ACHN (cell line): ENCODE results near the gene PER2.
A peak's percentile ranks its signal among the peaks of the same experiment; 100 is the strongest.
"Not testable (repeated sequence)": the region's sequence is repeated elsewhere in the genome, so short reads cannot be mapped to it uniquely, and the experiment has no call there.

Experiments used
- DNase-seq: peaks from one replicate; pipeline ENCODE4 v3.0.0-alpha.2; 2015
- in situ Hi-C: cut with HindIII; loops from 2 replicates; pipeline ENCODE4 v1.10.0; 2017; ENCODE audit warnings: low sequenced_read_pairs, low pct_ligation_motif_present, low pct_unique_long_range_greater_than_20kb

PER2 gene

GRCh38 chr2:238313289-238313990 is 25.0 kb upstream of the PER2 start:
- in situ Hi-C loops: no loop called here
- no peak for DNase-seq

DNA sequence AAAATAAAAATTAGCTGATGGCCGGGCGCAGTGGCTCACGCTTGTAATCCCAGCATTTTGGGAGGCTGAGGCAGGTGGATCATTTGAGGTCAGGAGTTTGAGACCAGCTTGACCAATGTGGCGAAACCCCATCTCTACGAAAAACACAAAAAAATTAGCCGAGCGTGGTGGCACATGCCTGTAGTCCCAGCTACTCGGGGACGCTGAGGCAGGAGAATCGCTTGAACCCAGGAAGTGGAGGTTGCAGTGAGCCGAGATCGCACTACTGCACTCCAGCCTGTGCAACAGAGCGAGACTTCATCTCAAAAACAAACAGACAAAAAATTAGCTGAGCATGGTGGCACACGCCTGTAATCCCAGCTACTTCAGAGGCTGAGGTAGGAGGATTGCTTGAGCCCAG is 22.3 kb upstream of the PER2 start:
- in situ Hi-C loops, DNase-seq: not testable (repeated sequence)

GRCh38 chr2:238308177-238308576 is 19.8 kb upstream of the PER2 start:
- in situ Hi-C loops: no loop called here
- peak; percentile 20 for DNase-seq

DNA sequence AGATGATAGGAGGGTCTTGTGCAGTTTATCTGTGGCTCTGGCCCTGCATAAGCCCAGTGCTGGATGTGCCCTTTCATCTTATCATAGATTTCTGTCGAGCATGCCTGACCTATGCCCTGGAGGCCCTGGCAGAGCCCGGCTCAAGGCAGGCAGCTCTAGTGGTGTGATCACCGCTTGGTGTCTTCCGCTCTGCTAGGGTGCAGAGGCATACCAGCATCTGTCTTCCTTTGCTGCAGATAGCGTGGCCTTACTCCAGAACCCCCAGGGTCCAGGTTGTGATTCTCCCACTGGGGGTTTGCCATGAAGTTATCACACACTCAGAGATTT is 18.2 kb upstream of the PER2 start:
- in situ Hi-C loops: no loop called here

DNA sequence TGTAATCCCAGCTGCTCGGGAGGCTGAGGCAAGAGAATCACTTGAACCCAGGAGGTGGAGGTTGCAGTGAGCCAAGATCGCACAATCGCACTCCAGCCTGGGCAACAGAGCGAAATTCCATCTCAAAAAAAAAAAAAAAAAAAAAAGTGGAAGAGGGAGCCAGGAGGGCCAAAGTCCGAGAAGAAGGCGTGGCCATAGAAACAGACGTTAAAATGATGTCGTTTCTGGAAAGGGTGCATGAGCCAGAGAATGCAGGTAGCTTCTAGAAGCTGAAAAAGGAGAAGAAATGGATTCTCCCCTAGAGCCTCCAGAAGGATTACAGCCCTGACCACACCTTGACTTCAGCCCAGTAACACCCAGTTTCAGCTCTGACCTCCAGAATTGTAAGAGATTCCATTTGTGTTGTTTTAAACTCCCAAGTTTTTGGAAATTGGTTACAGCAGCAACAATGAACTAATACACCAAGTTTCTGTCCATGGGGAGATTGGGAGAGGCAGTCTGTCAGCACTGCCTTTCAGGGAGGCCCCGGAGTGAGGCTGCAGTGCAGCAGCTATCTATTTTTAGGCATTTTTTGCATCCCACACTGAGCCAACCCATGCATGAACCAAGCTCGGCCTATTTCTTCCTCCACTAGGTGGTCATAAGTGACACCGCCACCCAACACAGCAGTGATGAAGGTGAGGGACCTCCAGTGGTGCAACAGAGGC is 17.7 kb upstream of the PER2 start:
- no peak for DNase-seq
- in situ Hi-C loops: no loop called here

More for the DNA sequence above, 18.2 kb upstream of the PER2 start:
- DNase-seq: no peak

GRCh38 chr2:238305092-238305862 is 16.9 kb upstream of the PER2 start:
- no peak for DNase-seq
- in situ Hi-C loops: no loop called here

DNA sequence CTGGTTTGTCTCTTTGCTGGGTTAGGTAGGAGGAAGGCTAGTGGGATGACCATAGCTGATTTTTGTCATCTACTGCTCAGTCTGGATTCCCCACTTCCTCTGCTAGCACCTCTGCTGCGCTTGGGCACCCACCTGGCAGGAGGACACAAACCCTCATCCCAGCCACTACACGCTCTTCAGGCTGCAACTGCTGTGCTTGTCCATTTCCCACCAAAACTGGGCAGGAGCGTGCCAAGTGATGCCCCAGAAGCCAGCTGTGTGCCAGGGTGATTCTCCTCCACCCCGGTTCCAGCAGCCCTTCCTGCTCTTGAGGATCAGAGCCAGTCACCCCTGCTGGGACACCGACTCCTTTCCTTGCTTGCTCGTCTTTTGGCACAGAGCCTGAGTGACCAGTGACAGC is 15.7 kb upstream of the PER2 start:
- DNase-seq: no peak
- in situ Hi-C loops: no loop called here

GRCh38 chr2:238302751-238303150 is 14.3 kb upstream of the PER2 start:
- in situ Hi-C loops: no loop called here
- DNase-seq: no peak

DNA sequence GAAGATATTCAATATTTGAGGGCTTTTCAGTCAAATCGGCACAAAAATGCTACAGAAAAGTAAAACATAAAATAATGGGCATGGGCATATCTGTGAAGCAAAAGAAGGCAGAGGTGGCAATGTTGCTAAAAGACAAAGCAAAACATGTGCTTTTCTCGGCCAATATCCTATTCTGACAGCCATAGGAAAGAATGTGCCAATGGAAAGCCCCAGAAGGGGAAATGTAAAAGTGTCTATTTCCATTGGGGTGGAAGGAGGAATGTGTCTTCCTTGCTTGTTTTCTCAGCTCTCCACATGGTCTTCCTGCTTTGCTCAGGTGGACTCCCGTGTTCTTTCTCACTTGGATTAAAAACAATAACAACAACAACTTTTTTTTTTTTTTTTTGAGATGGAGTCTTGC is 13.7 kb upstream of the PER2 start:
- no peak for DNase-seq
- in situ Hi-C loops: no loop called here

DNA sequence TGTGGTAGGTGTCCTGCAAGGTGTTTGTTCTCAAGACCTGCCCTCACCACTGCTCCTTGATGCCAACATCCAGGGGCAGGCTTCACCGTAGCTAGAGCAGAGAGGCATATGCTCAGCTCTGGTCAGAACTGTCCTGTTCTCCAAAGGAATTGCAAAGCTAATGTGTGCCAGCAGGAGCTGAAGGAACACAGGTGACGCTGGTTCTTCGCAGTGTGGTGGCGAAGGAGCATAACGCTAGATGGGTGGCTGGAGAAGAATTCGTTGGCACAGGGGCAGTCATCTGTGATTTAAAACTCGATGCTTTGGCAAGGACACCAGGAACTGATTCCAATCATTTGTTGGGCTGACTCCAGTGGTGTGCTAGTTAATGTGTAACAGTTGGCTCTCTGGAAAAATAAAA is 11.4 kb upstream of the PER2 start:
- DNase-seq: peak; percentile 45
- in situ Hi-C loops: no loop called here

DNA sequence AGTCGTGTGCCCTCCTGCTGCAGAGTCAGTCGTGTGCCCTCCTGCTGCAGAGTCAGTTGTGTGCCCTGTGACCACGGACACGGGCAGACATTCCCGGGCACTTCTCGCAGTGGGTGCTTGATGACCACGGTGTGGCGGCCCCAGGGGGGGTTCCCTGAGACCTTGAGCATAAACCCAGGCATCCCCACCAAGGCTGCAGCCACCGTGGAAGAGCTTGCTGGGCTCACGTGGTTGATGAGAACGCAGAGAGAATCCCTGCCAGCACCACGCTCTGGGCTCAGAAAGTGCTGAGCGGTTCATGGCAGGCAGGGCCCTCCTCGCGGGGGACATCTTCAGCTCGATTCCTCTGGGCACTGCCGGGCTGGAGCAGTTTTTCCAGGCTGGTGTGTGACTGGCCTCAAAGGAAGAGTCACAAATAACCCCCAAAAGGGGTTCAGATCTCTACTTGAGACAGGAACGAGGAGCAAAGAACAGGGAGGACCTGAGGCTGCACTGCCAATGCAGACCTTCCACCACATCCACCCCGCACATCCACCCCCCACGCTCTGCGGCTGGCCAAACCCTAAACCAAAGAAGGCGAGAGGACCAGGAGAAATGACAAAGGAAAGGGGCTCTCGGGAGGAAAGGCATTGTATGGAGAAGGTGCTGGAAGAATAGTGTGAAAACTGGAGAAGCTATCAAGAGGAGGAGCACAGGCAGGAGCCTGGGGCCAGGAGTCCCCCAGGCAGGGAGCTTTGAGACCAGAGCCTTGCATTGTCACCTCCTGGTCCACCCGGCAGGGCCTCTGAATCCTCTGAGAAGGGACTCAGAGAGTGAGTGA is 8.4 kb upstream of the PER2 start:
- in situ Hi-C loops: no loop called here
- no peak for DNase-seq

GRCh38 chr2:238295144-238296112 is 7.0 kb upstream of the PER2 start:
- in situ Hi-C loops: no loop called here
- DNase-seq: no peak

- in situ Hi-C loops: no loop called here
- no peak for DNase-seq
These were observed 6.2 kb upstream of the PER2 start for GRCh38 chr2:238294393-238295143.

DNA sequence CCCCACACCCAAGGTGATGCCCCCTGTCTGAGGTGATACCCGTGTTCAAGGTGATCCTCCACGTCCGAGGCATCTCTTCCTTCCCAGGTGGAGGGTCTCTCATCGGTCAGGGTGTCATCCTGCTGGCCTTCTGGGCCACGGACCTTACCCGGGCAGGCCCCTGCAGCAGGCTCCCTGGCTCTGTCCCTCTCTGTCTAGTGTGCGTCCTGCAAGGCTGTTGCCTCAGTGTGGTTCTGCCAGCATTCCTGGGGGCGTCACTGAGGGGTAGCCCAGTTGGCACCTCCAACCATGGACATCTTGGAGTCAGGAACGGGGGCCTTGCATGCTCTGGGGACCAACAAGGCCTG is 5.6 kb upstream of the PER2 start:
- DNase-seq: no peak
- in situ Hi-C loops: no loop called here

GRCh38 chr2:238291550-238292281 is 3.3 kb upstream of the PER2 start:
- in situ Hi-C loops: no loop called here
- no peak for DNase-seq

DNA sequence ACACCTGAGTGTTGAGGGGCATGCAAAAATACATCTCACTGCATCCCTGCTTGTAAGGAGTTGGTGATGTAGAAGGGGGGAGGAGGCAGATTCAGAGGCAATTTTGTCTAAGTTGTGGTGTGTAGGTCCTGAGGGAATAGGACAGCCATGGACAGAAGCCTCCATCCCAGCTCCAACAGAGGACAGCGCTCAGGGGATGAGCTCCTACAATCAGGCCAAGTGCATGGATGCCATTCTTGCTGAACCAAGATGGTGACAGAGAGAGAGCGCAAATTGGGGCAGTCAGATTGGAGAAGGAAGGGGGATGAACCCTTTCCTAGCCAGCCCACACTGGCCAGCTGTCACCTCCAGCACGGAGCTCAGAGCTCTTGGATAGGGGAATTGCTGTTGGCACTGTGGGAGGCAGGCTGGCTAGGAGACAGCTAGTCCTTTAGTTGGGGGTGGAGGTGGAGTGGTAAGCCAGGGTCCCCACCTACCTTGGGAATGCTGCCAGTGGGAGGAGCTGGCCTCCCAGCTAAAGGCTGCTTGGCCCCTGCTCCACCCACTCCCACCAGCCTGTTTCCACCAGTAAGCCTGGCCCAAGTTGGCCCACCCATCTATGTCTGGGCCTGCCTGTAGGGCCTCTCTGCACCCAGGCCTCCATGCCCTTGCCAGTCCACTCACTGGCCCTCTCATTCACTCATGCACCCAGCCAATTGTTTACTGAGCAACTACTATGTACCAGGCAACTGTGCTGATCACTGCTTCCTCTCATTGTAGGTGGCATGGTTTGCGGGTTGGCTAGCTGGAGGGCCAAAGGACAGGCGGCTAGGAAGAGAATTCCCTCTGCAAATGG is 2.5 kb upstream of the PER2 start:
- DNase-seq: no peak
- in situ Hi-C loops: no loop called here
